GM21390 (cell line): ENCODE results near the gene DOHH.

Source experiments
- ATAC-seq: cut with Tn5 transposase; IDR thresholded peaks from one replicate; pipeline ENCODE4 v1.9.1; 2021; ENCODE audit not compliant: unreplicated experiment

DOHH gene

GRCh38 chr19:3505598-3506383 is 5.3 kb upstream of the DOHH start, which contains the start of gene FZR1:
TSS of gene FZR1 (plus strand) at chr19:3506311. CDS start at chr19:3522990, 16,679 bp downstream.
- peak; percentile 79 for ATAC-seq

- no peak for ATAC-seq
Measured at GRCh38 chr19:3504735-3505134, 4.3 kb upstream of the DOHH start.

- ATAC-seq = no peak
Measured at GRCh38 chr19:3503036-3503572, 2.6 kb upstream of the DOHH start.

GRCh38 chr19:3501780-3502179 is 1.3 kb upstream of the DOHH start:
- no peak for ATAC-seq

GRCh38 chr19:3499738-3500428 is 591 bp downstream of the DOHH start:
- no peak for ATAC-seq

- no peak for ATAC-seq
Measured at GRCh38 chr19:3497757-3498520, 2.5 kb downstream of the DOHH start.

DNA sequence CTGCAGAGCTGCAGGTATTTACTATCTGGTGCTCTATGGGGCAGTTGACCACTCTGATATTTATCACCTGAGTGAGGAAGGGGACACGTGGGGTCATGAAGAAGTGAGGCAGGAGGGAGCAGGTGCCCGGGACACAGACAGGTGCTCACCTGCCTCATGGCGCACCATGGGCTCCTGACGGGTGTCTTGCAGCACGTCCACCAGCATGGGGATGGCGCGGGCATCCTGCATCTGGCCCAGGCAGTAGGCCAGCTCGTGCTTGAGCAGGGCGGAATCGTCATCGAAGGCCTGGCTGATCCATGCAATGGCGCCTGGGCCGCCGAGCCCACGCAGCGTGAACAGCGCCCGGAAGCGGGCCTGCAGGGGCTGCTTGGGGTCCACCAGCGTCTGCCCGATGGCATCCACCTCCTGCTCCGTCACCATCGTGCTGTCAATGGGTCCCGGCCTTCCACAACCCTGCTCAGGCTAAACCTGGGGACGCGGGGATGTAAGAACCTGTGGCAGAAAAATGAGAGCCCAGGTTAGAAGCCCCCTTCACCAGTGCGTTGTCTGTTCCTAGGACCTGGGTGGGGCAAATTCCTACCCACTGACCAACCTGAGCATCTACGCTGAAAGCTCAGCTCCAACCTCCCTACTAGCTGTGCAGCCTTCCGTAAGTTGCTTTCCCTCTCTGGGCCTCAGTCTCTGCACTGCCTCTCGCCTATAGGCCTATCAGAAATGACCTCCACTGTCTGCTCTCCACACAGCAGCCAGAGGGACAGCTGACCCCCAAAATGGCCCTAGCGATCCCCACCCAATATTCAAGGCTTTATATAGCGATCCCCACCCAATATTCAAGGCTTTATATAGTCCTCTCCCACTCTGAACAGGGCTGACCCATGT is 3.8 kb downstream of the DOHH start:
- no peak for ATAC-seq

DNA sequence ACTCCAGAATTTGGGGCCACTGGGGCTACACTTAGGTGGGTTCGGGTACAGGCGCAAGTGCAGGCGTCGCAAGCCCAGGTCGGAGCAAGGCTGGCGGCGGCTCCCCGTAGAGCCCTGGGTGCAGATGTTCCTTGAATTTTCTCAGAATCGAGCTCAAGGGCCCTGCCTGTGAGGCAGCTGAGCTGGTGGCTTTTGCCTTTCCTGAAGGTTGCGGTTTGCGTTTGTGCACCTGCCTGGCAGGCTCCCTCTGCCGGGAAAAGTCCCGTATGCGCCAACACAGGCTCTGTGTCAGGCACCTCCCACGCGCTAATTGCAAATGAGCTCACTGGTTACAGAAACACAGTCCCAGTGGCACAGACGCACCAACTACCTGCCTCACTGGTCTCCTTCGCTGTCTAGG is 5.9 kb downstream of the DOHH start:
- no peak for ATAC-seq

DNA sequence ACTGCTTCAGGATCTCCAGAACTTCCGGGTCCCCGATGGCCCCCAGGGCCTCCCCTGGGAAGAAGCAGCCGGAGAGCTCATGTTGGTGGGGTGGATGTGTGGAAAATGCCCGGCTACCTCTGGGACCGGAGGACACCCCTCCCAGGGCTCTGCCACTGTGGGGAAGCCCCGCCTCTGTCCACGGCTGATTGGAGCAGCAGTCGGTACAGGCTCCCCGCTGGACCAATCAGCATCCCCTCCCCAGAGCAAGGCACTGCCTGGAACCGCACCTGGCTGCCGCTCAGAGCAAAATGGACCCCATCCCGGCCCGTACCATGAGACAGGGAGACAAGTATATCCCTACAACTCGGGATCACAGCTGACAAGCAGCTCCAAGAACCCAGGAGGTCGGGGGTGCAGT is 6.4 kb downstream of the DOHH start:
- ATAC-seq = no peak

- ATAC-seq = no peak
Measured at GRCh38 chr19:3493651-3494050, 6.8 kb downstream of the DOHH start.

GRCh38 chr19:3492919-3493318 is 7.6 kb downstream of the DOHH start:
- ATAC-seq = no peak

GRCh38 chr19:3492131-3492839 is 8.2 kb downstream of the DOHH start:
- no peak for ATAC-seq

GRCh38 chr19:3491396-3492119 is 8.9 kb downstream of the DOHH start:
- no peak for ATAC-seq

GRCh38 chr19:3483226-3483628 is 17.2 kb downstream of the DOHH start, which contains the start of gene SMIM44:
TSS of gene SMIM44 (minus strand) at chr19:3483441. CDS start at chr19:3483403, 38 bp downstream.
- ATAC-seq = no peak

GRCh38 chr19:3482507-3483225 is 17.8 kb downstream of the DOHH start:
- ATAC-seq = no peak

DNA sequence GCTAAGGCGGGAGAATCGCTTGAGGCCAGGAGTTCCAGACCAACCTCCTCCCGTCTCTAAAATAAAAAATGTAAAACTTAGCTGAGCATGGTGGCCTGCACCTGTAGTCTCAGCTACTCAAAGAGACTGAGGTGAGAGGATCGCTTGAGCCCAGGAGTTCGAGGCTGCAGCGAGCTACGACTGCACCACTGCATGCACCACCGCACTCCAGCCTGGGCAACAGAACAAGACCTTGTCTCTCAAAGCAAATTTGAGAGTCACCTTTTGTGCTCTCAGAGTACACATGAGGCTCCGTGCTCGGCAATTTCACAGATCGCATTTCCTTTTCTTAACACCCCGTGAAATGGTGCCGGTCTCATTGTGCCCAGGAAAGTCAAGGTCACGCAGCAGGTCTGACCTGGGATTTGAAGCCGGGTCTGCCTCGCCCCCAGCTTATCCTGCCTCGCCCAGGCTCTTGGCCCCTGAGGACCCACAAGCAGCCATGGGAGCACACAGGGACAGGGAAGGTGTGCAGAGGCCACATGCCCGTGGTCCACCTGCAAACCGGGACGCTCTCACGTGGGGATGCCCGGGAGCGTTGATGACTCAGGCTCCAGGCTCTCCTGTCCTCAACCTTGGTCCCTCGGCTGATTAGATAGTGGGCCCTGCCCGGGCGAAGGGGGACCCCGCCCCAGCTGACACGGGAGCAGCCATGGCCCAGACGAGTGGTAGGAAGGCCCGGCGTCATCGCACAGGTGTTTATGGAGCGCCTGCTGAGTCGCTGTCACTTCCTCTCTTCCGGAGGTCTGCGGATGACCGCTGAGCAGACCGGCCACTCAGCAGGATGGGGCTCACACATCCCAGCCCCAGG is 19.0 kb downstream of the DOHH start:
- no peak for ATAC-seq

DNA sequence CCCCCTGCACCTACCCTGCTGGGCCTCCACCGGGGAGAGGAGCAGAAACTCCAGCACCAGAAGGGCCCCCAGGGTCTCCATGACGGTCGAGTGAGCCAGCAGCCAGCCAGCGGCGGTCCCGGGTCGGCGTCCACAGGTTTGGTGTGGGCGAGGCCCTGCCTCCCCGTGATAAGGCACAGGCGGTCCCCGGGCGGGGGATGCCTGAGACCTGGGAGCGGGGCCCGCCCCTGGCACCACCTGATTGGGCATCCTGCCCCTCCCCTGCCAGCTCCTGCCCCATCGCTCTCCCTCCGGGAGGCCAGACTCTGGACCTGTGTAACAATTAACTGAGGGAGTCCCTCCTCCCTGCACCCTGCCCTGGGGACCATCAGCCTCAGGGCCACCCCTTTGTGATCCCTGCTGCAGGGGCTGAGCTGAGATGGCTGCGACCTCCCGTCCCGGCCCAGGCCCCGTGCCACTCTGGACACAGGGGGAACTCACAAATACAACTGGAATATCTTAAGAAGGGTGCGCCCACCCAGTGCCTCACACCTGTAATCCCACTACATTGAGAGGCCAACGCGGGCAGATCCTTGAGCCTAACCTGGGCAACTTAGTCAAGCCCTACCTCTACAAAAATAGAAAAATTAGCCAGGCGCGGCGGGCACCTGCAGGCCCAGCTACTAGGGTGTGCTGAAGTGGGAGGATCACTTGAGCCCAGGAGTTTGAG is 19.9 kb downstream of the DOHH start, which contains the start of gene SMIM24:
Gene SMIM24, minus strand, starts transcription at position 143 of the 709 bp plus-strand sequence. Its CDS starts 62 bp downstream, at position 81.
- ATAC-seq = no peak
